HG03520 (cell line): Measurements from ENCODE around the gene FKBP14.

Experiments used
- ATAC-seq: cut with Tn5 transposase; IDR thresholded peaks from one replicate; pipeline ENCODE4 v1.9.1; 2021; ENCODE audit warnings: mild to moderate bottlenecking, moderate library complexity; ENCODE audit not compliant: unreplicated experiment

The FKBP14 gene

DNA sequence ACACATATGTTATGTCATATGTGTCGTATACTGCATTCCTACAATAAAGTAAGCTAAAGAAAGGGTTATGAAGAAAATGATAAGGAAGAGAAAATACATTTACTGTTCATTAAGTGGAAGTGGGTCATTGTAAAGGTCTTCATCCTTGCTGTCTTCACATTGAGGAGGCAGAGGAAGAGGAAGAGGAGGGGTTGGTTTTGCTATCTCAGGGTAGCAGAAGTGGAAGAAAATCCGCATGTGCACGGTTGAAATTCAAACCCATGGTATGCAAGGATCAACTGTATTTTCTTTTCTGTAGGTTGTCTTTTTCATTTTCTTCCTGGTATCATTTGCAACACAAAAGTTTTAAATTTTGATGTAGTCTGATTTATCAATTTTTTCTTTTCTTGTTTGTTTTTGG lies 8.0 kb upstream of the FKBP14 start:
- no peak for ATAC-seq

DNA sequence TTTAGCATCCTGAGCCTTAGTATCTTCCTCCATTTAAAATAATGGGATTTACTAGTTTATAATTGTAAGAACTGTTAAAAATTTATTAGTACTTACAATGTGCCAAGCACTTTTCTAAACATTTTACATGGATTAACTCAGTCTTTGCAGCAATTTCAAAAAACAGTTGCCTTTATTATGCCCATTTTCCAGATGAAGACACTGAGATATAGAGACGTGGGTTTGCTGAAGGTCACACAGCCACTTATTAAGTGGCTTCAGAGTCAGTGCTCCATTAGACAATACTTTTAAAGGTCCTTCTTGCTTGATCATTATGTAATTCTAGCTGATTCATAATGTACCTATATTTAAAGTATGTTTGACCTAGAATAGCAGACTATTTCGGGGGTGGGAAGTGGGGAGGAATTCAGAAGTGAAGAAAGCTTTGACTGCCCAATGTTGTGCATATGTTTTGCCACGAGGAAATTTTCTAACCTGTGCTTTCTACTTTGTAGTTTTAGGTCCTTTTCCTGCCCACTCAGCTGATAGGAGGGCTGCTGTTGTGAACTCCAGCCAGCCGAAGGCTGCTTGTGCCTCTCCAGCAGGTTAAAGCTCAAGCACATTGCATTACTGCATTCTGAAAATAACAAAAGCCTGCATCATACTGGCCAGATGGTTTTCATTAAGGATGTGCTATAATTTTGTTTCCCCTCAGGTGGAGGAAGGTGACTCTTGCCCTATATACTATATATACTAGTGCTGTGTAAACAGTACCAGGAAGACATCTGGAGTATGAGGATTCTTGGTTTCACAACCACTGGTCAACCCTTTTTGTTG lies 6.0 kb upstream of the FKBP14 start:
- no peak for ATAC-seq

DNA sequence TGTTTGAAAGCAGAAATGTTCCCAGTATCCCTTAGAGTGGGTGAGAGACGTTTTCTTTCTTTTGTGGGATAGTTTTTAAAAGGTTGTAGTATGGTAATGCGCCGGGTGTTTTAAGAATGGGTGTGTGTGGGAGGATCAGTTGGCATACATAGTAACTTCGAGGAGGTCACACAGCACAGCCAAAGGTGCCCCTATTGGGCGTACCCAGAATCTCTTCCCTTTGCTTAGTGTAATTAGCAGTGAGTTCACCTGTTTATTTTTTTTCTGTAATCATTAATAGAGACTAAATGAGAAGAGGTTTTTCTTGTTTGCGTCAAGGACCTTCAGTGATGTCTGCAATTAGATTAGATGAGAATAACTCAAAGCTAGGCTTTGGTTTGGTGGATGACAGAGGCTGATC lies 3.2 kb upstream of the FKBP14 start:
- ATAC-seq: no peak

DNA sequence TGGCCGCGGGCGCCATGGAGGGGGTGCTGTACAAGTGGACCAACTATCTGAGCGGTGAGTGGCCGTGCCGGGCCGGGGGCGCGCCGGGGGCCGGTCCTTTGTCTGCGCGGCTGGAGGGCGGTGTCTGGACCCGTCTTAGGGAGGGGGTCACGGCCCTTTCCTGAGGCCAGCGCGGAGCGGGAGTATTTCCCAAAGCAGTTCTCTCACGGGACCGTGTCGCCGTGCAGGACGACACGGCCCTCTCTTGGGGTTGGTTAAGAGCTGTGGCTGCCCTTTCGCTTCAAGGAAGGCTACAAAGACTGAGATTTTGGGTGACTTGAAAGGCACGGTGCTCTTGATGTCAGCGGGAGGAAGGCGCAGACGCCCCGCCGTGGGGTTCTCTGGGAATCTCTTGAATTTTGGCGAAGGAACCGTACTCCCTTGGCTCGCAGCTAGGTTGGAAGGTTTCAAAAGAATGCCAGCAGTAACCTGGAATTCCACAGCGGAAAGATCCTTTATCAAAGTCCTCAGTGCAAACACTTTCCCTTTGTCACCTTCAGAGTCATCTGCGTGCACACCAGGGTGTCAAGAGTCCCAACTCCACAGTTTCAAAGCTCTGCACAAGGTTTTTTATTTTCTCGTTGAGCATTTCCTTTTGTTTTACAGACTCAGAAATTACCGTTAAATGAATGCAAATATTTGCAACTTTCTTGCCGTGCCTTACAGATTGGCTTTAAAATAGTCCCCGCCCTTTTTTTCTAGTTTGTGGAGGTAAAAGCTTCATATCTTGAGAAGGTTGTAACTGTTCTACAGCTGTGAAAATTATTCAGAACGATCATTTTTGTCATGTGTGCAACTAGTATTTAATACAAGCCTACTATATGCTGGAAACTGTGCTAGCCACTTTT lies 2.5 kb upstream of the FKBP14 start:
- ATAC-seq: peak; percentile 16

DNA sequence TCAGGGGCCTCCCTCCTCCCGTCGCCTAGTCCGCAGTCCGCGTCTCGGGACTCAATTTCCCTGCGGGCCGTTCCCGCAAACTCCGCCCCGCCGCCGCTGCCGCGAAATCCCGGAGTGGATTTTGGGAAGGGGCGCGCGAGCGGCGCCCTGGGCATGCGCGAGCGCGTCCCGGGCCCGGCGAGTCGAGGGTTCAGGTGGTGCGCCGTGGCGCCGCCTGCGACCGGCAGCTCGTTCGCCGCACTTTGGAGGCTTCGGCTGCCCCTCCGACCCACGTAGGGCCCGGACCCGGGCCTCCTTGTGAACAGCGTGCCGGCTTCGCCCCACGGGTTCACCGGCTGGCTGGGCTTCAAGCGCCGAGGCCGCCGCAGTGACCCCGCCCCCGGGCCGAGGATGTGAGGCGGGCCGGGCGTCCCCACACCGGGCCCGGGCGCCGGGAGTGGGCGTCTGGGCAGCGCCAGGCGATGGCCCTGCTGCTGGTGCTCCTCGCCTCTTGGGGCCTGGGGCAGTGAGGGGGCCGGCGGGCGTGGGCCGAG lies 1.8 kb upstream of the FKBP14 start, which contains the start of gene PLEKHA8:
PLEKHA8 (plus strand) TSS at position 197 of the 533 bp plus-strand sequence. CDS start 351 bp downstream, outside the sequence.
- ATAC-seq: peak; percentile 38

DNA sequence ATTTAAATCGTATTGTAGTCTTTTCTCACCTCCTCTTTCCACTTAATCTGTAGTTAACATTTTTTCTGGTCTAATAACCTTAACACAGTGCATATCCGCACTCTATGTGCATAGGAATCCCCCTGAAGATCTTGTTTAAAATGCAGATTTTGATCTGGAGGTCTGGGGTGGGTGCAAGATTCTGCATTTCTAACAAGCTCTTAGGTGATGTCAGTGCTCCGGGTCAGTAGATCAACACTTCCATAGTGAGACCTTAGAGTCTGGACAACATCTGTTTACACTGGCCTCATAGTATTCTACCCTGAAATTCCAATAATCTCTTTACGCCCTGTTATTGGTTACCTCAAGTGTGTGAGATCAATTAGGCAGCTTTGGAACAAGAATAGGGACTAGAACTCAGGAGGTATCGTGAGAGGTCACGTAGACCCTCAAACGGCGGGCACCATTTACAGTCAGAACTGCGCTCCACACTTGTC lies 1.3 kb upstream of the FKBP14 start:
- ATAC-seq: no peak

DNA sequence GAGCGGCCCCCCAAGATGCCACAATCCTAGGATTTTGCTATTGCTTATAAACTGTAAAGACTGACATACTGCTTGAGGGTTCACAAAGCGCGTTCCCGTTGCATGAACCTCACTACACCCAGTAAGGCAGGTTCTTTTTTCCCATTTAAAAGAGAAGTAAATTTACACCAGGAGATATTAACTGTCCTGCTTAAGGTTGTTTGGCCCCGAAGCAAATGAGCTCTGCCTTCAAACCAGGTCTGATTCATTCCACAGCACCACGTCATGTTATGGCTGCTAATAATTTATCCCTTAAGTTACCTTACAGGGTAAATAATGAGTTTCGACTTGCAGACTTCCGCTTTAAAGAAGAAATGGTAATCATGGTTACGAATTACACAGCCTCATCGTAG lies 559 bp upstream of the FKBP14 start:
- ATAC-seq: no peak

DNA sequence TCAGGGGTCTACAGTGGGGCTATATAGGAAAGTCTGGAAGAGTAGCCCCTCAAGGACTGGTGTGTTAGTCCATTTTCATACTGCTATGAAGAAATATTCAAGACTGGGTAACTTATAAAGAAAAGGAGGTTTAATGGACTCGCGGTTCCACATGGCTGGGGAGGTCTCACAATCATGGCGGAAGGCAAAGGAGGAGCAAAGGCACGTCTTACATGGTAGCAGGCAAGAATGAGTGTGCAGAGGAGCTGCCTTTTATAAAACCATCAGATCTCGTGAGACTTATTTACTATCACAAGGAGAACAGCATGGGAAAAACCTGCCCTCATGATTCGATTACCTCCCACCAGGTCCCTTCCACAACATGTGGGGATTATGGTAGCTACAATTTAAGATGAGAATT lies 3.0 kb downstream of the FKBP14 start:
- ATAC-seq: no peak

DNA sequence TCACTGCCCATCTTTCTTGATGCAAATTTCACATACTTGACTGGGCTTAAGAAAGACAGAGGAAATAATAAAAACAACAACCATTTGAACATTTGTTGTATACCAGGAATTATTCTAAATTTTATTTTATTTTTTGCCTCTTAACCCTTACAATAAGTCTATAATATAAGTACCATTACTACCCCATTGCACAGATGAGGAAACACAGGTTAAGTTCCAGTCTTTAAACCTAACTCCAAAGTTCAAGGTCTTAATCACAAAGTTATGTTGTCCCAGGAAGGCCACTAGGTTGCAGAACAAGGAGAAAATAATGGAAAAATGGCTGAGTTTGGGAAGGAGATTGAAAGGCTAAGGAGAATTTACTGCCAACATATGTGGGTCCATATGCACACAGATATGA lies 3.5 kb downstream of the FKBP14 start:
- no peak for ATAC-seq

DNA sequence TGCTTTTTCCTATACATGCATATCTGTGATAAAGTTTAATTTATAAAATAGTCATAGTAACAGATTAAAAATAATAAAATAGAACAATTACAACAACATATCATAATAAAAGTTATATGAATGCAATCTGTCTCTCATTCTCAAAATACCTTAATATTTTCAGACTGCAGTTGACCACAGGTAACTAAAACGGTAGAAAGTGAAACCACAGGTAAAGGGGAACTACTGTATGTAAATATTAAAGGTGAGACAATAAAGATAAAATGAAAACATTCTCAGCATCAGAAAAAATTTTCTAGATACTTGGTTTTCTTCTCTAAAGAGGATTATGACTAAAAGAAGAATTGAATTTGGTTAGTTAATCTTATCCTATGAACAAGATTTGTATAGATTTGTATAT lies 6.0 kb downstream of the FKBP14 start:
- ATAC-seq: no peak

DNA sequence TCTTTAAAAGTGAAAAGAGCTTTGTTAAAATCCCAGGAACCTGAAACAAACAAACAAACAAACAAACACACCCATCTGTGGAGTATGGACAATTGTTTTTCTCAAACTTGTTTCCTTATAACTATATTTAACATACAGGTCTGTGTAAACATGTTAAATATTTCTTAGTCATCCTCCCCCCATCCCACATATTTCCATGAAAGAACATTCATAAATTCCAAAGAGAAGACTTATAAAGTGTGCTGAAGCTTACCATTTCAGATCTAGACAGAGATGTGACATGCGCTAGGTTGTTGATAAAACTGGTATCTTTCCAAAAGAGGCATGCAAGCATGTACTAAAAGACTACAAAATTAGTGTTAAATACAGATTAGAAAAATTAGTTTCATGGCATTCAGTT lies 6.5 kb downstream of the FKBP14 start:
- no peak for ATAC-seq

DNA sequence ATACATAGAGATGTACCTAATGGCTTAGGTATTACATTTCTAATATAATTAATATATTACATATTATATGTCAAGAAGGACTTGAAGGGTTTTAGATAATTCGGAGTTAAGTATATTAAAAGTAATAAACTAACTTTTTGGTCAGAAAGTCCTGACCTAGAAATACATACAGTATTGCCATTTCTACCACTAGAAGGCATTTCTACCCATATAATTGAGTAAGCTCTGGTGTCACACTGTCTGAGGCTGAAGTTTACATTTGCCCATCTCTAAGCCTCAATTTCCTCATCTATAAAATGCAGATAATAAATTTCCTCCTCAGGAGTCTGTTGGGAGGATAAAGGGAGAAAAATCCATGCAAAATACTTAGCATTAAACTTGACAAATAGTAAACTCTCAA lies 7.1 kb downstream of the FKBP14 start:
- ATAC-seq: no peak

DNA sequence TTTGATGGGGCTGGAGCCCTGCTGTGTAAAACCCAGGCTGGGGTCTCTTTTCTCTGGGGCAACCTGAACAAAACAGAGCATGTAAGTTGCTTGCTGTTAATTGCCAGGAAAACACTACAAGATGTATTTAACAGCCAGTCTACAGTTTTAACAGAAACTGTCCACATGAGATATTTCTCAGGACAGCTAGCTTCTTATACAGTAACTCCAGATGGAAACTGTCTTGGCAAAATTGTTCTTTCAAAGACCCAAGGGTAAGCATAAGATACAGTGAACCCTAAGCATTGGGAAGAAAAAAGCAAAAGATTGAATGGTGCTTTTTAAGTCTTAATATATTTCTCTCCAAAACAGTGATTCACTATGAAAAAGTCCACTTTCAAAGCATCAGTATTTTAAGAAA lies 8.1 kb downstream of the FKBP14 start:
- ATAC-seq: no peak

DNA sequence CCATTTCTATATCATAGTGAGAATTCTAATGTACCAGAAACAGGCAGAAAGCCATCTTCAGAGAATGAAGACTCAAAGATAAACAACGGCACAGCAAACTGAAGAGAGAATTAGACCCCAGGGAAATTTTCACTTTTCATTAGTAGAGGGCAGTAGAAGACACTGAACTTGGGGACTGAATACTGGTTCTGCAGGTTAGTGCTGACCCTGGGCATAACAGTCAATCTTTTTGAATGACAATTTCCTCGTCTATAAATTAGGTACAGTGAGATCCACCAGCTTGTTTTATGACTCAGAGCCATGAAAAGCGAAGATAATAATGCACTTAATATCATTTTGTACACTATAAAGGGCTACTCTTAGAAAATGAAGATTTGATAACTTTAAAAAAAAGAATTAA lies 13.7 kb downstream of the FKBP14 start:
- no peak for ATAC-seq

DNA sequence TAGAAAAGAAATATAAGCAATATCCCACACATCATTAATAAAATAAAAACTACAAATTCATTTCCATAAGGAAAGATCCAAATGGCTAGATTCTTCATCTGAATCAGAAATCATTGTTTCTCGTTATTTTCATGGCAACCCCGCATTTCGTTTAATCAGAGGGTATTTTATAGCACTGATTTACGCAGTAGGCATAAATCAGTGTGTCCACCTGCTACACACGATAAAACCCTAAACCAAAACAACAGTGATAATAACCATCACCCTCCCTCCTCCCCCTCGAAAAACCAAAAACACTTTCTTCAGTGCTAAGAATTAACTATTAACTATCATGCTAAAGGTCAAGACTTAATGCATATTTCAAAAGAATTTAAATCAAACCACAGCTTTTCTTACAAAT lies 16.5 kb downstream of the FKBP14 start:
- ATAC-seq: no peak

DNA sequence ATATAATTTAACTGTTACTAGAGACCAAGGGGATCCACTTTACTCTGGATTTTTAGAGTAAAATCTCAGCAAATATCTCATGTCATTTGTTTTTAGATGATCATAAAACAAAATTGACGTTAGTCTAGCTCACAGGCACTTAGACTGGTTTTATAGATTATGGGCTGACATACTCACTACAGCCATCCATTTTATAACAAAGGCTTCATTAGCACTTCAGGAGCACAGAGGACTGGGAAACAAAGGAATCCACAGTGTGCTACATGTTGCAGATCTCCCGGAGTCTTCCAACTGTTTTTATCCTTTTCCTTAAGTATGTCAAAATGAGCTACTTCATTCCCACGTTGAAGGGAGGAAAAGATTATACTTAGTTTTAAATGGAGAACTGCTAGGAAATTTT lies 21.0 kb downstream of the FKBP14 start:
- no peak for ATAC-seq

DNA sequence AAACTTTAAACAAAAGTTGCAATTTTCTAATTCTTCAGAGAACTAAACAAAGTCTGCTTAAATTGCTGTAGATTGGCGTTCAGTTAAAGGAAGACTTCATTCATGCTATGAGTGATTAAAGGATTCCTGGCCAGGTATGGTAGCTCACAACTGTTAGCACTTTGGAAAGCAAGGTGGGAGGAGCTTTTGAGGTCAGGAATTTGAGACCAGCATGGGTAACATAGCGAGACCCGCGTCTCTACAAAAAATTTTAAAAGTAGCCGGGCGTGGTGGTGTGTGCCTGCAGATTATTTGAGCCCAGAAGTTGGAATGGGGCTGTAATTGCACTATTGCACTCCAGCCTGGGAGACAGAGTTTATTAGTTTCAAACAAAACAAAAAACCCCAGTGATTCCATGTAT lies 23.4 kb downstream of the FKBP14 start:
- ATAC-seq: no peak

DNA sequence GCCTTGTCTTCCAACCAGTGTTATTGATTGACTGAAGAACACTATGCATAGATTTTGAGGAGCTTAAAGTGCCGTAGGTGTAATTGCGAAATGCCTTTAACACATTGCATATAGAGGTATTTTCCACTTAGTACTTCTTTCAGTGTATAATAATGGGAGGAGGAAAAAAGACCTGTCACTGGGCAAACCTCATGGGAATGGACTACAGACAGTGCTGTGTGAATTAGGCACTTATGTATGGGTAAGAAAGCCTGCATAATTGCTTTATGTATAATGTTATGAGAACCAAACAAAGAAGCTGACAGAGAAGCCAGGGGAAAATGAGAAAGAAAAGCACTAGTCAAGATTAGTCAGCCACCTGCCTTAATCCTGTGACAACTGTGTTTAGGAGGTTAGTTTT lies 24.5 kb downstream of the FKBP14 start:
- no peak for ATAC-seq

DNA sequence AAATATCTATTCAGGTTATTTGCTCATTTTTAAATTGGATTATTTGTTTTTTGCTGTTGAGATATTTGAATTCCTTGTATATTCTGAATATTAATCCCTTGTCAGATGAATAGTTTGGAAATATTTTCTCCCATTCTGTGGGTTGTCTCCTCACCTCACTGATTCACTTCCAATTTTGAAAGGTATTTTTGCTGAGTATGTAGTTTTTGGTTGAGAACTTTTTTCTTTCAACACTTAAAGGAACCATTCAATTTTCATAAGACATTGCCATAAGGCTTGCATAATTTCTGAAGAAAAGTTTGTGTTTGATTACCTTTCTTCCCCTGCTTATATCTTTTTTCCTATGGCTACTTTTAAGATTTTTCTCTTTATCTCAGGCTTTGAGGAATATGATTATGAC lies 28.0 kb downstream of the FKBP14 start:
- ATAC-seq: no peak

DNA sequence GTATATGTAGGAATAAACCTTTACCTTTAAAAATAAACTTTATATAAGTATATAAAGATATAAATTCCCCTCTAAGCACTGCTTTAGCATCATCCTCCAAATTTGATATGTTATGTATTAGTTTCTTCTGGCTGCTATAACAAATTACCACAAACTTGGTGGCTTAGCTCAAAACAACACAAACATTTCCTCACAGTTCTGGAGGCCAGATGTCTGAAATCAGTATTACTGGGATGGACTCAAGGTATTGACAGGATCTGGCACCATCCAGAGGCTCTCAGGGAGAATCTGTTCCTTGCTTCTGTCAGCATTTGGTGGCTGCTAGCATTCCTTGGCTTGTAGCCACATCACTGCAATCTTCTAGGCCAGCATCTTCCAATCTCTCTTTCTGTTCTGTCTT lies 30.2 kb downstream of the FKBP14 start:
- no peak for ATAC-seq

DNA sequence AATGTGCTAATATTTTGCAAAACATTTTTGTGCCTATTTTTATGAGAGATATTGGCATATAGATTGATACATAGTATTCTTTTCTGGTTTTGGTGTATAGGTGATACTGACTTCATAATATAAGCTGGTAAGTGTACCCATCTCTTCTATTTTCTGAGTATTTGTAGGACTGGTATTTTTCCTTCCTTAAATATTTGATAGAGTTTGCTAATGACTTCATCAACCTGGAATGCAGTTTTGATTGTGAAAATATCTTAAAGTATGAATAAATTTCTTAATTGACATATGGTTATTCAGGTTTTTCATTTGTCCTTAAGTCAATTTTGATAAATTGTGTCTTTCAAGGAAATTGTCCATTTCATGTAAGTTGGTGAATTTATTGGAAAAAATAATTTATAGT lies 30.9 kb downstream of the FKBP14 start:
- no peak for ATAC-seq

DNA sequence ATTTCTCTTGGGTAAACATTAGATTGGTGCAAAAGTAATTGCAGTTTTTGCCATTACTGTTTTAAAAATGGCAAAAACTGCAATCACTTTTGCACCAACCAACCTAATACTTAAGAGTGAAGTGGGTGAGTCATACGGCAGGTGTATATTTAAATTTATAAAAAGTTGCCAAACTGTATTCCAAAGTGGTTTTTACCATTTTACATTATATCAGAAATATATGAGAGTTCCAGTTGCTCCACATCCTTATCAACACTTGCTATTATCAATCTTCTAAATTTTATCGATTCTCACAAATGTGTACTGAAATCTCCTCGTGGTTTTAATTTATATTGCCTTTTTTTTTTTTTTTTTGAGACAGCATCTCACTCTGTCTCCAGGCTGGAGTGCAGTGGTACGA lies 33.4 kb downstream of the FKBP14 start:
- ATAC-seq: no peak
